DOHH2 (cell line): Measurements from ENCODE around the gene MT1F.
"Not testable (repeated sequence)": the region's sequence is repeated elsewhere in the genome, so short reads cannot be mapped to it uniquely, and the experiment has no call there.

Experiments
- H3F3A ChIP-seq: fragments of 200-600 bp; sonication (generic), shearing (Covaris generic); 2 replicates; pipeline ENCODE4 v1.6.0; 2016; ENCODE audit warnings: antibody characterized with exemption, mild to moderate bottlenecking; ENCODE audit not compliant: control insufficient read depth, insufficient read depth
- H3K27ac ChIP-seq: fragments of 200-600 bp; sonication (generic); 2 replicates; pipeline ENCODE4 v1.5.1; 2014; ENCODE audit warnings: low read depth, mild to moderate bottlenecking, low read length, moderate library complexity
- H3K27me3 ChIP-seq: fragments of 200-600 bp; sonication (generic); 2 replicates; pipeline ENCODE4 v1.6.1; 2014; ENCODE audit warnings: mild to moderate bottlenecking, low read length, mixed read lengths; ENCODE audit not compliant: control insufficient read depth
- H3K36me3 ChIP-seq: fragments of 200-600 bp; sonication (generic); 2 replicates; pipeline ENCODE4 v1.6.1; 2014; ENCODE audit warnings: mild to moderate bottlenecking, low read length, moderate library complexity, mixed read lengths; ENCODE audit not compliant: control insufficient read depth
- H3K4me1 ChIP-seq: fragments of 200-600 bp; sonication (generic); 2 replicates; pipeline ENCODE4 v1.6.1; 2014; ENCODE audit warnings: mild to moderate bottlenecking, low read length, mixed read lengths; ENCODE audit not compliant: control insufficient read depth
- H3K4me2 ChIP-seq: fragments of 200-600 bp; sonication (generic); 2 replicates; pipeline ENCODE4 v1.6.0; 2014; ENCODE audit warnings: mild to moderate bottlenecking, low read length, moderate library complexity
- H3K4me3 ChIP-seq: fragments of 200-600 bp; sonication (generic); 2 replicates; pipeline ENCODE4 v1.5.1; 2014; ENCODE audit warnings: mild to moderate bottlenecking, low read length, mixed read lengths
- H3K79me2 ChIP-seq: fragments of 200-600 bp; sonication (generic); 2 replicates; pipeline ENCODE4 v1.6.1; 2014; ENCODE audit warnings: mild to moderate bottlenecking, low read length, mixed read lengths; ENCODE audit not compliant: control insufficient read depth
- H3K9me2 ChIP-seq: fragments of 200-600 bp; sonication (generic); replicated peaks from 2 replicates; pipeline ENCODE4 v1.6.1; 2014; ENCODE audit warnings: mild to moderate bottlenecking, low read length, mixed read lengths; ENCODE audit not compliant: control insufficient read depth
- H3K9me3 ChIP-seq: fragments of 200-600 bp; sonication (generic); 2 replicates; pipeline ENCODE4 v1.6.1; 2014; ENCODE audit warnings: antibody characterized with exemption, low read length, mixed read lengths; ENCODE audit not compliant: control insufficient read depth, insufficient read depth
- H4K20me1 ChIP-seq: fragments of 200-600 bp; sonication (generic); 2 replicates; pipeline ENCODE4 v1.6.0; 2014; ENCODE audit warnings: low read depth, mild to moderate bottlenecking, antibody characterized with exemption, low read length, moderate library complexity; ENCODE audit not compliant: control insufficient read depth, insufficient read depth
- EZH2phosphoT487 ChIP-seq: fragments of 200-600 bp; sonication (generic); IDR thresholded peaks from 2 replicates; pipeline ENCODE4 v1.6.1; 2017; ENCODE audit warnings: borderline replicate concordance, mild to moderate bottlenecking, antibody characterized with exemption, low read length, moderate library complexity, mixed read lengths
- TF ChIP-seq, protein P1 (sequence below): fragments of 200-600 bp; sonication (generic); IDR thresholded peaks from one replicate; pipeline ENCODE4 v1.5.1; 2014; ENCODE audit warnings: antibody characterized with exemption, mild to moderate bottlenecking, low read depth, low read length; ENCODE audit not compliant: poor library complexity, severe bottlenecking

The MT1F gene

DNA sequence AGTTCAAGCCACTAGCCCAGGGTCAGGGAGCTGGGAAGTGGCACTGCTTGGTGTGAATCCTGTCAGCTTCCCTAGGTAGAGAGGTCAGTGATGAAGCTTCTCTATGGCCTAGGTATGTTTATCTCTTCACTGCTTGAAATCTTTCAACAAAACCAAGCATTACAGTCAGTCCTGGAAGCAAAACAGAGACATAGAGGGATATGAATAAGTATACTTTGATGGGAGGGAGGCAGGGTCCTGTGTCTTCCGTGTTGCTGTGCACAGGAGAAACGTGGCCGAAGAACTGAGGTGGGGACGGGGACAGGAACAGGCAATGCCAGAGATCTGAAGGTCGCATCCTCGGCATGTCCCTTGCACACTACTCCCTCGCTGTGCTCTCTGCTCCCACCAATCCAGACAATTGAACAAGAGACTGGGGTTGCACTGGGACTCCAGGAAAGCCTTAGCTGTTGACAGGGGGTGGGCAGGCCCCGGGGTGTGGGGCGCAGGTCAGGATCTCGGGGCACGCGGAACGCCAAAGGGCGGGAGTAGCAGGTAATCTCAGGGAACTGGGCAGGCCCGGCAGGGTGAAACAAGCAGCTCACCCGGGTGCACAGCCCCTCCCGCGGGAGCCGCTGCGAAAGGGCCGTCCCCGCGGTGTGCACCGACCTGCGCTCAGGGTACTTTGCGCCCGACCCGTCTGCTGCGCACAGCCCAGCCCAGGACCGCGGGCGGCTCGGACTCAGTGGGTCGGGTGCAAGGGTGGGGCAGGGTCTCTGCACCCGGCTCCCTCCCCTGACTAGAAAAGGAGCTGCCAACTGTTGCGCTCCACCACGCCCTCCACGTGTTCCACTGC is 11.5 kb downstream of the MT1F start, which contains the start of gene MT1H:
Gene MT1H, plus strand, starts transcription at position 810 of the 835 bp plus-strand sequence. CDS start 71 bp downstream, outside the sequence.
- H3K4me2 ChIP-seq, result no peak within 1 kb of the TSS
- H4K20me1 ChIP-seq, result no peaks in the 10 kb centered on the region
- no peak for TF ChIP-seq EZH2phosphoT487
- H3F3A ChIP-seq, result no peaks in the 10 kb centered on the region
- no peaks in the 10 kb centered on the region for H3K4me1 ChIP-seq
- H3K27me3 ChIP-seq, result peaks cover 77% of the 10 kb centered on the region
- H3K4me3 ChIP-seq, result no peak within 1 kb of the TSS
- H3K9me2 ChIP-seq, result no peaks in the 10 kb centered on the region
- no peaks in the 10 kb centered on the region for H3K36me3 ChIP-seq
- no peak within 1 kb of the TSS for H3K27ac ChIP-seq
- no peaks in the 10 kb centered on the region for H3K9me3 ChIP-seq
- H3K79me2 ChIP-seq, result no peaks in the 10 kb centered on the region

- Histone ChIP-seq H3K79me2 (no peaks in the 10 kb centered on the region), H3K9me2 (no peaks in the 10 kb centered on the region), H3K27ac (no peak overlapping the region), H3K27me3 (peaks cover 70% of the 10 kb centered on the region), H3K36me3 (no peaks in the 10 kb centered on the region), H3K9me3 (no peaks in the 10 kb centered on the region), H4K20me1 (no peaks in the 10 kb centered on the region), H3K4me1 (no peaks in the 10 kb centered on the region), H3K4me3 (no peak overlapping the region), H3F3A (no peaks in the 10 kb centered on the region), H3K4me2 (no peak overlapping the region)
- TF ChIP-seq EZH2phosphoT487, result no peak
- TF ChIP-seq, protein P1, sequence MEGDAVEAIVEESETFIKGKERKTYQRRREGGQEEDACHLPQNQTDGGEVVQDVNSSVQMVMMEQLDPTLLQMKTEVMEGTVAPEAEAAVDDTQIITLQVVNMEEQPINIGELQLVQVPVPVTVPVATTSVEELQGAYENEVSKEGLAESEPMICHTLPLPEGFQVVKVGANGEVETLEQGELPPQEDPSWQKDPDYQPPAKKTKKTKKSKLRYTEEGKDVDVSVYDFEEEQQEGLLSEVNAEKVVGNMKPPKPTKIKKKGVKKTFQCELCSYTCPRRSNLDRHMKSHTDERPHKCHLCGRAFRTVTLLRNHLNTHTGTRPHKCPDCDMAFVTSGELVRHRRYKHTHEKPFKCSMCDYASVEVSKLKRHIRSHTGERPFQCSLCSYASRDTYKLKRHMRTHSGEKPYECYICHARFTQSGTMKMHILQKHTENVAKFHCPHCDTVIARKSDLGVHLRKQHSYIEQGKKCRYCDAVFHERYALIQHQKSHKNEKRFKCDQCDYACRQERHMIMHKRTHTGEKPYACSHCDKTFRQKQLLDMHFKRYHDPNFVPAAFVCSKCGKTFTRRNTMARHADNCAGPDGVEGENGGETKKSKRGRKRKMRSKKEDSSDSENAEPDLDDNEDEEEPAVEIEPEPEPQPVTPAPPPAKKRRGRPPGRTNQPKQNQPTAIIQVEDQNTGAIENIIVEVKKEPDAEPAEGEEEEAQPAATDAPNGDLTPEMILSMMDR, result no peak
Observed at GRCh38 chr16:56669840-56670619, 12.3 kb downstream of the MT1F start.

DNA sequence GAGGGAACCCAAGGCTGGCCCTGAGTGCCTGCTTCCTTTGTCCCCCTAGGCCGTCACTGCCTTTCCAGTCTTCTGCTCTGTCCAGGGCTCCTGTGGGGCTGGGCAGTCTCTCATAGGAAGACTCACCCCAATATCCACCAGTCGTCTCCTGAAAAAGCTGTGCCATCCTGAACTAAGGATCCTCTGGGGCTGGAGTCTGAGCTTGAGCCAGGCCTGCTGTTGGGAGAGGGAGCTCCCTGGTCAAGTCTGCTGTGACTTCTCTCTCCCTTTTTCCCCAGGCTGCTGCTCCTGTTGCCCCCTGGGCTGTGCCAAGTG is 12.8 kb downstream of the MT1F start:
- Histone ChIP-seq H3F3A (no peaks in the 10 kb centered on the region), H3K79me2 (no peaks in the 10 kb centered on the region), H3K4me2 (no peak overlapping the region), H3K4me1 (no peaks in the 10 kb centered on the region), H3K9me2 (no peaks in the 10 kb centered on the region), H3K27ac (no peak overlapping the region), H3K4me3 (no peak overlapping the region), H4K20me1 (no peaks in the 10 kb centered on the region), H3K27me3 (peaks cover 74% of the 10 kb centered on the region), H3K9me3 (no peaks in the 10 kb centered on the region), H3K36me3 (no peaks in the 10 kb centered on the region)
- TF ChIP-seq, protein P1, result no peak
- TF ChIP-seq EZH2phosphoT487, result no peak

DNA sequence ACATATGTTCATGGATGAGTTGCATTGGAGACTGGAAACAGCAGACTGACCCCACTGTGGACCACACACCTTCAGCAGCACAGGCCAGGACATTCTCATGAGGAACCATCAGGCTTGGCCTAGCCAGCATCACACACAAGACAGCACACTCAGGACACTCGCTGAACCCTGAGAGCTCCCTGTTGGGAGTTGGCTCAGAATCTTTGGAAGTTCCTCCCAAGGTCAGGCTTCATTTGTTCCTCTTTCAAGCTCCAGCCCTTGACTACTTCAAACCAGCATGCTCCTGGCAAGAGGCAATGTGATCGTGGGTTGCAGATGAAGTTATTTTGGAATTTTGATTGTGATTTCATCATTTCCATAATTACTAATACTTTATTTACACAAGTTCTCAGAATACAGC is 13.9 kb downstream of the MT1F start:
- H3K9me2 ChIP-seq, H3K4me3 ChIP-seq, H3K4me2 ChIP-seq, H3K79me2 ChIP-seq, H4K20me1 ChIP-seq, H3K27ac ChIP-seq, H3K9me3 ChIP-seq, H3K4me1 ChIP-seq, H3K36me3 ChIP-seq, H3F3A ChIP-seq: not testable (repeated sequence)
- peaks cover 80% of the 10 kb centered on the region for H3K27me3 ChIP-seq

DNA sequence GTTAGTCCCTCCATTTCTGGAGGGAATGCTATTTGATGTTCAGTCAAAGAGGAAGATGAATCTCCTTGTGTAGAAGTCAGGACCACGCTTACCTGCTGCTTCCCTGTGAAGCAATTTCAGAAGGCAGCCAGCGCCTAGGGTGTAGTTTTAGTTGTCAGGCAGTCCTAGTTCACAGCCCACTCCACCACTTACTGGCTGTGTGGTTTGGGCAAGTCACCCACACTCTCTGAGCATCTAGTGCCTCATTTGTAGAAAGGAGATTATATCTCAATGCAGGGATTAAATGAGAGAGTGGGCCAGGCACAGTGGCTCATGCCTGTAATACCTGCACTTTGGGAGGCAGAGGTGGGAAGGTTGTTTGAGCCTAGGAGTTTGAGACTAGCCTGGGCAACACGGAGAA is 14.4 kb downstream of the MT1F start:
- H3K4me3 ChIP-seq, H3K36me3 ChIP-seq, H3K79me2 ChIP-seq, H3K4me2 ChIP-seq, H3K9me3 ChIP-seq, H4K20me1 ChIP-seq, H3K9me2 ChIP-seq, H3K27ac ChIP-seq, H3K4me1 ChIP-seq, H3F3A ChIP-seq: not testable (repeated sequence)
- H3K27me3 ChIP-seq, result peaks cover 81% of the 10 kb centered on the region
